ENCODE measurements around the gene MYH11.
"Not testable (repeated sequence)": the region's sequence is repeated elsewhere in the genome, so short reads cannot be mapped to it uniquely, and the experiment has no call there.

The MYH11 gene

DNA sequence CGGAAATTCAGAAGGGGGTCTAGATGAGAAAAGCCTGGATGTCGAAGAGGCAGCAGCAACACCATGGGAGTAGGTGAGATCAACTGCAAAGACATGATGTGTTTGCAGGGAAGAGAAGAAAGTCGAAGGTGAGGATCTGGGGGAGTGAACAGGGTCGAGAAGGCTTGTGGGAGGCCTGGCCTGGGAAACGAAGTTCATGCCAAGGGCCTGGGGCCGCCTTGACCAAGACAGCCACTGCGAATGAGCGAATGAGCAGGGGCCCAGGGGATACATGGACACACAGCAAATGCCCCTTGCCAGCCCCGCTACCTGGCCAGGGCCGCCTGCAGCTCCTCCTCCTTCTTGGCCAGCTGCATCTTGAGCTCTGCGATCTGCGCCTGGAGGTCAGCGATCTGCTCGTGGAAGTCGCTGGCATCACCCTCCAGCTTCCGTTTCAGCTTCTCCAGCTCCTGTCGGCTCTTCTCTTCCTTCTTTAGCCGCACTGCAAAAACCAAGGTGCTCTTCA is 119.6 kb downstream of the MYH11 start:
- H3K4me3 ChIP-seq (ENCODE audit: control insufficient read depth, low read depth, low read length) = no peak overlapping the region
- TF ChIP-seq, protein P1, sequence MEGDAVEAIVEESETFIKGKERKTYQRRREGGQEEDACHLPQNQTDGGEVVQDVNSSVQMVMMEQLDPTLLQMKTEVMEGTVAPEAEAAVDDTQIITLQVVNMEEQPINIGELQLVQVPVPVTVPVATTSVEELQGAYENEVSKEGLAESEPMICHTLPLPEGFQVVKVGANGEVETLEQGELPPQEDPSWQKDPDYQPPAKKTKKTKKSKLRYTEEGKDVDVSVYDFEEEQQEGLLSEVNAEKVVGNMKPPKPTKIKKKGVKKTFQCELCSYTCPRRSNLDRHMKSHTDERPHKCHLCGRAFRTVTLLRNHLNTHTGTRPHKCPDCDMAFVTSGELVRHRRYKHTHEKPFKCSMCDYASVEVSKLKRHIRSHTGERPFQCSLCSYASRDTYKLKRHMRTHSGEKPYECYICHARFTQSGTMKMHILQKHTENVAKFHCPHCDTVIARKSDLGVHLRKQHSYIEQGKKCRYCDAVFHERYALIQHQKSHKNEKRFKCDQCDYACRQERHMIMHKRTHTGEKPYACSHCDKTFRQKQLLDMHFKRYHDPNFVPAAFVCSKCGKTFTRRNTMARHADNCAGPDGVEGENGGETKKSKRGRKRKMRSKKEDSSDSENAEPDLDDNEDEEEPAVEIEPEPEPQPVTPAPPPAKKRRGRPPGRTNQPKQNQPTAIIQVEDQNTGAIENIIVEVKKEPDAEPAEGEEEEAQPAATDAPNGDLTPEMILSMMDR (conservative IDR thresholded peaks at IDR 0.05; ENCODE audit: control insufficient read depth, insufficient read depth, low read depth, low read length) = no peak
- DNase-seq (ENCODE audit: low read depth) = no peak

DNA sequence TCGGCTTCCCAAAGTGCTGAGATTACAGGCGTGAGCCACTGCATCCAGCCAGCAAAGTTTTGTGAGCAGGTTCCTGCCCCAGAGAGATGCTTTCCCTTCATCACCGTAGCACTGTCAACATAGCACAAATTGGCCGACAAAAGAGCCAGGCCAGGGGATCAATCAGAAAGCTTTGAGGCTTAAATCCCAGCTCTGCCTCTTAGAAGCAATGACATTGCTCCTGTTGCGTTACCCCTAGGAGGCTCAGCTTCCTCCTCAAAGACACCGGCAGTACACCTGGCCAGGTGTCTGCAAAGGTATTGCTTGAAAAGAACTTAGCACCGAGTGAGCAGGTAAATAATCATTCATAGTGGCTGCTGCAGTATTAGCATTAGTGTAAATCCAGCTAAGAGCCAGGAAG is 120.3 kb downstream of the MYH11 start:
- TF ChIP-seq, protein P1 (conservative IDR thresholded peaks at IDR 0.05; ENCODE audit: control insufficient read depth, insufficient read depth, low read depth, low read length) = no peak
- H3K4me3 ChIP-seq (ENCODE audit: control insufficient read depth, low read depth, low read length) = no peak overlapping the region
- DNase-seq (ENCODE audit: low read depth) = no peak

DNA sequence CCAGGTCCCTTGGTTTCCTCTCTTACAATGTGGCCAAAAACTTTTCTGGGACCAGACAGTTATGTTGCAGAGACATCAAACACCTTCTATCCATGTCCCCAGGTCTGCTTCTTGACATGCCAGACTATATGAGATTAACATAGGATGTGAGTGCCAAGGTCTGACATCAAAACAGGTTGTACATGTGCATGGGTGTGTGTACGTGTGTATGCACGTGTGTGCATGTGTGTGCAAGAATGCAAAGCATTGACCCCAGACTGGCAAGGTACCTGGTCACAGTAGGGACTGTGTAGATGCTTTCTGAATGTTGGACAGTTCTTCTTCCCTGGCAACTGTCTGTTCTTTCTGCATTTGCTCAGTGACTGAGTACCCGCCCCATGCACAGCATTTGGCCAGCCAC is 121.2 kb downstream of the MYH11 start:
- DNase-seq (ENCODE audit: low read depth) = no peak
- no peak overlapping the region for H3K4me3 ChIP-seq (ENCODE audit: control insufficient read depth, low read depth, low read length)
- TF ChIP-seq, protein P1 (conservative IDR thresholded peaks at IDR 0.05; ENCODE audit: control insufficient read depth, insufficient read depth, low read depth, low read length) = no peak

DNA sequence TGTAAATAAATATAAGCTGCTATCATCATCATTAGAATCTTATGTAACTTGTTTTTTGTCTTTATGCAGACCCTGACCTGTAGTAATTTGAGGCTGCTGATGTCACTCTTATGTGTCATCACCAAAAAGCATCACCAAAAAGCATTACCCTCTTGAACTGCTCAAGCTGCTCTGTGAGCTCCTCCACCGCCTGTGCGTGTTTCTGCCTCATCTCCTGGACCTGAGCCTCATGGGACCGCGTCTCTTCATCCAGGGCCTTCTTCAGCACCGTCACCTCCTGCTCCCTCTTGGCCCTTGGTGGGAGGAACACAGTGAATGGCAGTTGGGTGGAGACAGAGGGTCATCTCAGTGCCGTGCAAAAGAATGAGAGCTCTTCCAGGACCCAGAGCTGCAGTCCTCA is 124.4 kb downstream of the MYH11 start:
- DNase-seq (ENCODE audit: low read depth) = peak; percentile 50
- no peak overlapping the region for H3K4me3 ChIP-seq (ENCODE audit: control insufficient read depth, low read depth, low read length)
- TF ChIP-seq, protein P1 (conservative IDR thresholded peaks at IDR 0.05; ENCODE audit: control insufficient read depth, insufficient read depth, low read depth, low read length) = no peak

DNA sequence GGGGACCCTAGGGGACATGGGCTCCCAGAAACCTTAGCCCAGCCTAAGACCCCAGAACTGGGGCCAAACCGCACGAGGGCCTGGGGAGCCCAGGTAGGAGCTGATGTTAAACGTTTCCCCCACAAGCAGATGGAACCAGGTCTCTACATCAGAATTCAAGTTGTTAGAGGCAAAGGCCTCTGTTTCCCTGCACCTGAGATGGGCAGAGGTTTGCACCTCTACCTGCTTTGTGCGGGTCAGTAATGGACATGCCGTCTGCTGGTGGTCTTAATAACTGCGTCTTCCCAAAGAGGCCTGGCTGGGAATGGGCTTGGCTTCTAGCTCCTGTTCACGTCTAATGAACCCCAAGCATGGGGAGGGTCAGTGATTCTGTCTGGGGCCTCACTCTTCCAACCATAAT is 127.7 kb downstream of the MYH11 start:
- H3K4me3 ChIP-seq (ENCODE audit: control insufficient read depth, low read depth, low read length) = no peak overlapping the region
- TF ChIP-seq, protein P1 (conservative IDR thresholded peaks at IDR 0.05; ENCODE audit: control insufficient read depth, insufficient read depth, low read depth, low read length) = no peak
- no peak for DNase-seq (ENCODE audit: low read depth)

DNA sequence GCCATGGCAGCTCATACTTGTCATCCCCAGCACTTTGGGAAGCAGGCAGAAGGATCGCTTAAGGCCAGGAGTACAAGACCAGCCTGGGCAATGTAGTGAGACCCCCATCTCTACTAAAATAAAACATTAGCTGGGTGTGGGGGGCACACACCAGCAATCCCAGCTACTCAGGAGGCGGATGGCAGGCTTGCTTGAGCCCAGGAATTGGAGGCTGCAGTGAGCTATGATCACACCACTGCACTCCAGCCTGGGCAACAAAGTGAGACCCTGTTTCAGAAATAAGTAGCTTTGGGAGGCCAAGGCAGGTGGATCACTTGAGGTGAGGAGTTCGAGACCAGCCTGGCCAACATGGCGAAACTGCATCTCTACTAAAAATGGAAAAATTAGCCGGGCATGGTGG is 129.1 kb downstream of the MYH11 start:
- not testable (repeated sequence) for H3K4me3 ChIP-seq (ENCODE audit: control insufficient read depth, low read depth, low read length); DNase-seq (ENCODE audit: low read depth)

DNA sequence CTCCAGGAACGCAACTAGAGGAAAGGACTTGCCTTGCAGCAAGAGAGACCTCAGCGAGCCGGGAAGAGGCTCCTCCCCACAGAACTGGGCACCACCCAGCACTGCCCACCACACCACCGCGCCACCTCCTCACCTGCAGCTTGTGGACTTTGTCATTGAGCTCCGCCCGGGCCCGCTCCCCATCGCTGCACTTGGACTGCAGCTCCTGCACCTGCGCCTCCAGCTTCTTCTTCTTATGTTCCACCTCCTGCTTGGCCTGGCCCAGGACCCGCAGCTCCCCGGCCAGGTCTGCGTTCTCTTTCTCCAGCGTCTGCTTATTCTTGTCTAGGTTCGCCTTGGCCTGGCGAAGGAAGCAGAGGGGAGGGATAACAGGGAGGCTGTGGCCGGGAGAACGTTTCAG is 130.1 kb downstream of the MYH11 start:
- DNase-seq (ENCODE audit: low read depth) = no peak
- TF ChIP-seq, protein P1 (conservative IDR thresholded peaks at IDR 0.05; ENCODE audit: control insufficient read depth, insufficient read depth, low read depth, low read length) = no peak
- H3K4me3 ChIP-seq (ENCODE audit: control insufficient read depth, low read depth, low read length) = no peak overlapping the region

All from fibroblast of mammary gland (primary cell).